ENCODE results near the gene RASA3. TPM values are rescaled to one million over a fixed set of nuclear protein-coding genes. Genes with fewer than 3 reads are reported as not detected.

Gene RASA3
- total and polyA plus RNA-seq, 2 of the 8 experiments (the other 6 are each of a cell fraction or from before 2014, with no cell fraction given) = 7.5 to 21.9 TPM

DNA sequence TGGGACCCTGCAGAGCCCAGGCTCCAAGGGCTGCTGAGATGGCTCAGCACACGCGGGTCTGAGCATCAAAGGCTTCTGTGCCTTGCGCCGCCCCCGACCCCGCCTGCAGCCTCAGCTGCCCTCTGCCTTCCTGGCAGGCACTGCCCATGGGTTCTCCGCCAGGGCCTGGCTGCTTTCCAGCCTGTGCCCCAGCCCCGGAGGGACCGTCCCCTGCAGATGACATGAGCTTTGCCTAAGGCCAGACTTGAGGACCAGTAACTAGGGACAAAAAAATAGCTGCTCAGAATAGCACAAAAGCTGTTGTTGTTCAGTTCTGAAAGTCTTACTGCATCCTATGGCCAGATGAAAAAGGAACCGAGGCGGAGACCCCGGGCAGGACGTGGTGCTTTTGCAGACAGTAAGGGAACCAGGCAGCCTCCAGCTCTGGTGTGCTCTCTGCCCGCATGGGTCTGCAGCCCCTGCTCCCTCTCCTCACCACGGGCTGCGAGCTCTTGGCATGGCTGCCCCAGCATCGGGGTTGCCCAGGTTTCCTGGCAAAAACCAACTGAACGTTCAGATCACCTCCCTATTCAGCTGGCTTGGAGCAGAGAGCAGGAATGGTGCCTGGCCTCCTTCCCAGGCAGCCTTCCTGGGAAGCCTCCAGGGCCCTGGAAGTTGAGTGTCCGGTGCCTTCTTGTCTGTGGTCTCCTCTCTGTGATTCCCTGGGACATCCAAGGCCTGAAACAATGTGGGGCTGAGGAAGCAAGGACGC is 34.1 kb upstream of the RASA3 start:
- H4K5ac ChIP-seq (ENCODE audit: insufficient read length, low read depth, low read length) = no peak overlapping the region
- peaks cover 0 to 2% (median 0%) of the 10 kb centered on the region in 4 experiments; a peak in 1 of 7 replicates for H3K27me3 ChIP-seq (replicated peaks in 1 of 4; ENCODE audit: control insufficient read depth in 3 of 4, extremely low read depth in 1 of 4, insufficient read depth in 3 of 4, low read length in 3 of 4)
- H2AK5ac ChIP-seq (ENCODE audit: low read depth, low read length) = no peak overlapping the region
- H2AFZ ChIP-seq (ENCODE audit: low read length) = no peak overlapping the region
- no peak for TF ChIP-seq BACH1 (IDR thresholded peaks at IDR 0.05; ENCODE audit: low read length)
- TF ChIP-seq POLR2A (IDR thresholded peaks at IDR 0.05; ENCODE audit: control extremely low read depth in 1 of 2, low read depth in 2 of 2, low read length in 2 of 2) = no peak
- TF ChIP-seq SIX5 (IDR thresholded peaks at IDR 0.05; ENCODE audit: low read depth, low read length) = no peak
- TF ChIP-seq, protein P1, sequence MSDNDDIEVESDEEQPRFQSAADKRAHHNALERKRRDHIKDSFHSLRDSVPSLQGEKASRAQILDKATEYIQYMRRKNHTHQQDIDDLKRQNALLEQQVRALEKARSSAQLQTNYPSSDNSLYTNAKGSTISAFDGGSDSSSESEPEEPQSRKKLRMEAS (IDR thresholded peaks at IDR 0.05) = no peak
- no peak for TF ChIP-seq GTF2F1 (IDR thresholded peaks at IDR 0.05; ENCODE audit: borderline replicate concordance, low read depth, low read length)
- no peak for TF ChIP-seq CTBP2 (IDR thresholded peaks at IDR 0.05; ENCODE audit: borderline replicate concordance, insufficient read depth, insufficient read length, low read length)
- no peak overlapping the region for H3K4me2 ChIP-seq (ENCODE audit: insufficient read depth in 1 of 2, low read depth in 2 of 2, low read length in 2 of 2)
- H4K8ac ChIP-seq (ENCODE audit: extremely low read depth, insufficient read depth, low read length) = peak overlapping the region; percentile 4; the same call in 1 of the 2 replicates
- no peaks in the 10 kb centered on the region for H3K79me1 ChIP-seq (ENCODE audit: low read depth, low read length)
- 92% methylated on average over 20 of the region's 20 CpGs; no CpG with 5 or more reads in 1 of the 2 experiments for WGBS, 2 experiments (ENCODE audit: extremely low coverage in 1 of 2, insufficient coverage in 1 of 2, insufficient read length in 1 of 2, insufficient replicate concordance in 2 of 2, low coverage in 1 of 2, low lambda C conversion rate in 2 of 2, missing lambda C conversion rate in 1 of 2)
- no peak overlapping the region for H4K91ac ChIP-seq (replicated peaks; ENCODE audit: insufficient read length, low read length)
- DNase-seq (ENCODE audit: low read depth in 1 of 2, low spot score in 2 of 2) (no peak), FAIRE-seq (no peak)
- H2BK15ac ChIP-seq (ENCODE audit: low read length) = no peak overlapping the region
- CTCF ChIA-PET (ENCODE audit: partially characterized antibody) = interaction anchor here (1.1 kb wide), 1 partner anchor 12 kb away, joined by 3 read pairs; the partner anchor contains the start of gene CFAP97D2
- no peaks in the 10 kb centered on the region for H3K36me3 ChIP-seq (ENCODE audit: control insufficient read depth in 2 of 4, insufficient read depth in 4 of 4, low read length in 3 of 4)
- no peak overlapping the region for H3K9ac ChIP-seq (replicated peaks in 1 of 4; ENCODE audit: extremely low read depth in 1 of 4, low read depth in 3 of 4, low read length in 3 of 4)
- H3K23me2 ChIP-seq (ENCODE audit: low read depth, low read length) = no peaks in the 10 kb centered on the region
- no peak overlapping the region for H2BK12ac ChIP-seq (ENCODE audit: low read depth, low read length)
- no peak overlapping the region for H3K56ac ChIP-seq (replicated peaks; ENCODE audit: insufficient read length, low read depth, low read length)
- no peak overlapping the region for H2BK120ac ChIP-seq (replicated peaks; ENCODE audit: low read depth, low read length)
- H3K4ac ChIP-seq (replicated peaks; ENCODE audit: insufficient read length, low read depth, low read length) = no peak overlapping the region
- H3K14ac ChIP-seq (ENCODE audit: insufficient read length) = no peak overlapping the region
- no peak overlapping the region for H3K4me3 ChIP-seq (ENCODE audit: extremely low read depth in 1 of 4, insufficient read depth in 2 of 4, low read depth in 3 of 4, low read length in 4 of 4)
- 0 out of 4 replicates have a peak, but pooled peaks cover 0 to 3% of the 10 kb centered on the region in 2 experiments for H3K9me3 ChIP-seq (ENCODE audit: insufficient read depth in 2 of 2, low read depth in 1 of 2, low read length in 1 of 2)
- no peaks in the 10 kb centered on the region for H3K79me2 ChIP-seq (ENCODE audit: control insufficient read depth in 1 of 2, insufficient read depth in 2 of 2, low read length in 2 of 2)
- H2BK20ac ChIP-seq (ENCODE audit: low read length) = no peak overlapping the region
- POLR2A ChIA-PET (ENCODE audit: partially characterized antibody) = no interaction called here
- H4K20me1 ChIP-seq (replicated peaks in 1 of 2; ENCODE audit: control insufficient read depth in 1 of 2, insufficient read depth in 2 of 2, low read length in 2 of 2) = no peaks in the 10 kb centered on the region
- no peaks in the 10 kb centered on the region for H3K4me1 ChIP-seq (replicated peaks in 1 of 4; ENCODE audit: control insufficient read depth in 3 of 4, insufficient read depth in 4 of 4, low read length in 3 of 4)
- H3K23ac ChIP-seq (ENCODE audit: insufficient read length) = no peak overlapping the region
- H3K18ac ChIP-seq (ENCODE audit: extremely low read depth, low read length) = no peak overlapping the region
- H3K27ac ChIP-seq (ENCODE audit: low read depth, low read length) = no peak overlapping the region
- H2BK5ac ChIP-seq (ENCODE audit: low read depth, low read length) = no peak overlapping the region
